Right ventricle myocardium inferior (tissue), 1 donor: ENCODE measurements around the gene RNF133. TPM values are rescaled to one million over a fixed set of nuclear protein-coding genes. Genes with fewer than 3 reads are reported as not detected.
"Not testable (repeated sequence)": the region's sequence is repeated elsewhere in the genome, so short reads cannot be mapped to it uniquely, and the experiment has no call there.

ENCODE experiments used
- ATAC-seq: fragments of 200-7000 bp; cut with Tn5 transposase; one replicate; pipeline ENCODE4 v1.9.1; 2020; ENCODE audit warnings: mild to moderate bottlenecking, moderate library complexity
- DNase-seq: peaks from one replicate; pipeline ENCODE4 v3.0.0; 2021; ENCODE audit errors: missing footprints
- intact Hi-C: fragments of 100-400 bp; cut with DNase I; formaldehyde crosslinking; loops from one replicate; pipeline ENCODE4 v1.11.0; 2022
- total RNA-seq: library from RNA; stranded (reverse); fragmentation: NEBNext Ultra II Directional; extraction: Animal tissue kit (Norgen Biotek cat#: 25700); gene quantifications from one replicate; pipeline ENCODE4 v1.2.1, GENCODE V29; 2021
- donor health status: DM: no; HTN: yes; CAD: no; lungs with severe emphysema.

Gene RNF133
- total RNA-seq, 1 donor from 2014 or later = 0.38 TPM

DNA sequence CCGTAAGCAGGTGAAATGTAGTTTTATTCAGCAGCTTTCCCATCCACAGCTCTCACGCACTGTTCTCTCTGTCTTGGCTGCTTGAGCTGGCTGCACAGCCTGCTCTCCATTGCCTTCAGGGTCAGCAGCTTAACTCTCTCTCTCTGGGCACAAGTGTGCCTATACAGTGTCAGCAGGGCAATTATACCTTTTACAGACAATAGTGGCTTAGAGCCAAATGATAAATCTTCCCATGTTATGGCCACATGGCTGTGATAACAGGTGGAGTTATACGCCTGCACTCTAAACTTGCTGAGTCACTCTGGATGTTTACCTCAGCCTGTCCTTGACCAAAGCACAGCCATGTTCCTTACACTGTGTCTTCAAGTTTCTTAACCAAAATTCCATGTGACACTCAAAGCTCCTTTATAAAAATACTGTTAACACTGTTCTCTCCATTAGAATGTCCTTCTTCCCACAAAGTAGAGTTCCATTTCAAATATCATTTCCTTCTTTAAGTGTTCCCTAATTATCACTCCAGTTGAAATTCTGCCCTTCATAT is 6.1 kb downstream of the RNF133 start:
- ATAC-seq = no peak
- no peak for DNase-seq
- intact Hi-C loops = no loop called here

- intact Hi-C loops = no loop called here
- peak; percentile 28 for ATAC-seq
- DNase-seq = no peak
These were observed 7.2 kb downstream of the RNF133 start for GRCh38 chr7:122691569-122692235.

- no peak for DNase-seq
- ATAC-seq = no peak
- intact Hi-C loops = no loop called here
These were observed 9.4 kb downstream of the RNF133 start for GRCh38 chr7:122689346-122690109.

DNA sequence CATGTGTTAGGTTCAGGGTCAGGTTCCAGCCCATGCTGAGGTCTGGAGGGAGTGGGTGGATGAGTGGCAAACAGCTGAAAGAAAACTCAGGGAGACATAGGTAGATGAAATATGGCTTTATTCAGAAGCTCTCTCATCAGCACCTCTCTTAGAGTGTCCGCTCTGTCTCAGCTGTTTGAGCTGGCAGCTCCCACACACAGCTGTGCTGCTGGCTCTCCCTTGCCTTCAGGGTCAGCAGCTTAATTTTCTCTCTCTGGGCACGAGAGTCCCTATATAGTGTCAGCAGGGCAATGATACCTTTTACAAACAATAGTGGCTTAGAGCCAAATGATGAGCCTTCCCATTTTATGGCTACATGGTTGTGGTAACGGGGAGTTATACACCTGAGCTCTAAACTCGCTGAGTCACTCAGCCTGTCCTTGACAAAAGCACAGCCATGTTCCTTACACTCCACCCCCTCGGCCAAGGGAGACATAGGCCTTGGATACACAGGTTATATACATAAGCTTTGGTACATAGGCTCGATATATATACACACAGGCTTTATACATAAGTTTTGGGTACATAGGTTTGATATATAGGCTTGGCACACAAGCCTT is 10.4 kb downstream of the RNF133 start:
- DNase-seq (no peak), ATAC-seq (peak; percentile 9)
- intact Hi-C loops = no loop called here

GRCh38 chr7:122686360-122686878 is 12.5 kb downstream of the RNF133 start:
- intact Hi-C loops = no loop called here
- DNase-seq (no peak), ATAC-seq (no peak)

- no peak for DNase-seq
- ATAC-seq = no peak
- intact Hi-C loops = no loop called here
These were observed 14.4 kb downstream of the RNF133 start for GRCh38 chr7:122684504-122684903.

DNA sequence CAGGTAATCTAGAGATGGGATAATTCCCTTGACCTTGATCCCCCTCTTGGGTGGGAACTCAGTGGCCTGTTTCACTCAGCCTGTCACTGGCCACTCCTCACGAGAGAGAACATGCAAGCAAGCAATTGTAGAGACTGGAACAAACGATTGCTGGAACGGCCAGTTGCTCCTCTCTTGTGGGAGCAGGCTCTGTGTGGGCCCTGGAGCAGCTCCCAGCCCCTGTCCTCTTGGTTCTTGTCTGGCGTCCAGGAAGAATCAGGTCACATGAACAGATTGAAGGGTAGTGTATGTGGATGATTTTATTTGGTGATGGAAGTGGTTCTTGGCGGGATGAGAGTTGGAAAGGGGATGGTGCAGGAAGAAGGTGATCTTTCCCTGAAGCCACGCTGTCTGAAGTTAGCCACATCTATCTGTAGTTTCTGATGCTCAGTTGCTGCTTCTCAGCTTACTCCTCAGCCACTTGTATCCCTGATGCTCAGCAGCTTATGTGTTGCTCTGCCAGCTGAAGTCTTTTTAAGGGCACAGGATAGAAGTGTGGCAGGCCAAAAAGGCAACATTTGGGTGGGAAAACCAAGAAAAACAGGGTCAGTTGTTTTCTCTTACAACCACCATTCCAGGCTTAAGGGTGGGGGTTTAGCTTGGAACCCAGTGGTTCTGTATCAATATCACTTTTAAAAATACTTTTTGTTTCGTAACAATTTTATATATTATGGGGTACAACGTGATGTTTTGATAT is 15.9 kb downstream of the RNF133 start:
- ATAC-seq (peak; percentile 84), DNase-seq (no peak)
- intact Hi-C loops = no loop called here

- DNase-seq, ATAC-seq, intact Hi-C loops: not testable (repeated sequence)
These were observed 17.7 kb downstream of the RNF133 start for GRCh38 chr7:122681186-122681585.

DNA sequence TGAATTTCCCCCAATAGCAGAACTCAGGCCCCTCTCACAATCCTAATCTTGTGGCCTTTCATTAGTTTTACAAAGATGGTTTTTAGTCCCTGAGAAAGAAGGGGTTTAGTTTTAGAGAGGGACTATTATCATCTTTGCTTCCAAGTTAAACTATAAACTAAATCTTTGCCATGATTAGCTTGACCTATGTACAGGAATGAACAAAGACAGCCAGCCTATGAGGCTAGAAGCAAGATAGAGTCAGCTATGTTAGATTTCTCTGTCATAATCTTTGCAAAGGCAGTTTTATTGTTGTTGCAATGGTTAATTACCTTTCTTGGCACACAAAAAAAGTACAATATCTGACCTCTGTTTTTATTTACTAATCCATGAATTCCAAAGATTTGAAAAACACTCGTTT is 19.1 kb downstream of the RNF133 start:
- no peak for ATAC-seq
- intact Hi-C loops = no loop called here

DNA sequence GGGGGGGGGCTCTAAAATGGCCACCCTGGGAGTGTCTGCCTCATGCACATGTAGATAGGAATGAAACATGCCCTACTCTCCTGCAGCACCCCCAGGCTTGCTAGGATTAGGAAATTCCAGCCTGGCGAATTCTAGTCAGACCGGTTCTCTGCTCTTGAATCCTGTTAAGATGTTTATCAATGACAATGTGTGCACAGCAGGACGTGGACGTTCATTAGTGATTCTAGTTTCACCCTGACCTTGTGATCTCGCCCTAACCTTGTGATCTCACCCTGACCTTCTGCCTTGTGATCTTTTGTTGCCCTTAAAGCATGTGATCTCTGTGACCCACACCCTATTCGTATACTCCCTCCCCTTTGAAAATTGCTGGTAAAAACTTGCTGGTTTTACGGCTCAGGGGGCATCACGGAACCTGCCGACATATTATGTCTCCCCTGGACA is 19.6 kb downstream of the RNF133 start:
- DNase-seq, intact Hi-C loops, ATAC-seq: not testable (repeated sequence)

More for the DNA sequence above, 19.1 kb downstream of the RNF133 start:
- no peak for DNase-seq

DNA sequence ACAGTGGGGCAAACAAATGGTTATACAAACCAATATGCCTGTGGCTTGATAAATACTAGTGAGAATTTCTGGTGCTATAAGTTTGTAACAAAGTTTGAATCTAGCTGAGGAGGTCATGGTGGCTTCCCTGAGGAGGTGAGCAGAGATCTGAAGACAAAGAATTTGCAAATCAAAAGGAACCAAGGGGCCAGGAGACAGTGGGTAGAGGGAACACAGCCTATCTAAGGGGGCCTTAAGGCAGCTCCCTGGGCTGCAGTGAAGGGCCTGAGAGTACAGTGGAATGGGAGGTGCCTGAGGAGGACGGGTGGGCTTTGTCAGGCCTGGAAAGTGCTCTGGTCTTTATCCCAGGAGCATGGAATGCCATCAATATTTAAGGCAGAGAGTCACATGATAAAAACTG is 21.8 kb downstream of the RNF133 start:
- ATAC-seq = no peak
- DNase-seq = no peak
- intact Hi-C loops = no loop called here

GRCh38 chr7:122676466-122676865 is 22.5 kb downstream of the RNF133 start:
- DNase-seq (no peak), ATAC-seq (no peak)
- intact Hi-C loops = no loop called here

DNA sequence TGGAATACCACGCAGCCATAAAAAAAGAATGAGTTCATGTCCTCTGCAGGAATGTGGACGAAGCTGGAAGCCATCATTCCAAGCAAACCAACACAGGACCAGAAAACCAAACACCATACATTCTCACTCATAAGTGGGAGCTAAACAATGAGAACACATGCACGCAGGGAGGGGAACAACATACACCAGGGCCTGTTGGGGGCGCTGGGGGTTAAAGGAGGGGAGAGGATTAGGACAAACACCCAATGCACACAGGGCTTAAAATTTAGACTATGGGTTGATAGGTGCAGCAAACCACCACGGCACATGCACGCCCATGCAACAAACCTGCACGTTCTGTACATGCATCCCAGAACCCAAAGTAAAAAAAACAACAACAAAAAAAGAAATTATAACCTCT is 23.3 kb downstream of the RNF133 start:
- intact Hi-C loops = no loop called here
- DNase-seq (no peak), ATAC-seq (no peak)

GRCh38 chr7:122675011-122675410 is 23.9 kb downstream of the RNF133 start:
- ATAC-seq = no peak
- intact Hi-C loops = no loop called here
- DNase-seq = no peak

DNA sequence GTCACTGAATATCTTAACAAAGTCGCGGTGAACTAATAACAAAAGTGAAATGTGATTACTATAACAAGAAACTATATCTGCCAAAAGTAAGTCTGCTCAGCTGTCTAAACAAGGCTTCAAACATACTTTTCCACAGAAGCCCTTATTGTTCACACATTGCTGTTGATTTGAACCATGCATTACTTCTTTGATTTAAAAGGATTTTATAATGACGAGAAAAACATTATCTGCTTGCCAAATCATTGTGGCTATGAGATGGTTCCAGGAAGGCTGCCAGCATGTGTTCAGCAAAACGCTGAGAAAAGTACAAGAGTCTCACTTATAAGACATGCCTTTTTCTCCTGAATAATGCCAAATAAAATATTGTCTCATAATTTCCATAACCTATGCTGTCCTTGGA is 24.4 kb downstream of the RNF133 start:
- DNase-seq = no peak
- intact Hi-C loops = no loop called here
- ATAC-seq = no peak

GRCh38 chr7:122673951-122674350 is 25.0 kb downstream of the RNF133 start:
- intact Hi-C loops = no loop called here
- ATAC-seq (no peak), DNase-seq (no peak)

- ATAC-seq (no peak), DNase-seq (no peak)
- intact Hi-C loops = no loop called here
These were observed 26.4 kb downstream of the RNF133 start for GRCh38 chr7:122672536-122672935.

GRCh38 chr7:122663733-122664132 is 35.2 kb downstream of the RNF133 start:
- intact Hi-C loops = no loop called here
- DNase-seq (no peak), ATAC-seq (no peak)

- ATAC-seq (no peak), DNase-seq (no peak)
- intact Hi-C loops = no loop called here
These were observed 40.1 kb downstream of the RNF133 start for GRCh38 chr7:122658856-122659255.
